Astrocyte of the spinal cord (primary cell): ENCODE data around the gene QRICH2.
"Not testable (repeated sequence)": the region's sequence is repeated elsewhere in the genome, so short reads cannot be mapped to it uniquely, and the experiment has no call there.

Experiments
- DNase-seq: peaks from one replicate; pipeline ENCODE4 v3.0.0; 2011; ENCODE audit warnings: low read depth, low spot score
- H3K4me3 ChIP-seq: 2 replicates; pipeline ENCODE4 v1.5.1; 2011; ENCODE audit warnings: low read depth, mild to moderate bottlenecking, low read length, moderate library complexity
- CTCF ChIP-seq: IDR thresholded peaks from 2 replicates; pipeline ENCODE4 v1.5.1; 2012; ENCODE audit warnings: low read depth, mild to moderate bottlenecking, low read length, inconsistent platforms
- in situ Hi-C: cut with HindIII; loops from 2 replicates; pipeline ENCODE4 v1.10.0; 2017; ENCODE audit warnings: low sequenced_read_pairs

Gene QRICH2

GRCh38 chr17:76248013-76248782, 59.9 kb downstream of the QRICH2 start:
- in situ Hi-C loops = no loop called here
- TF ChIP-seq CTCF = no peak
- DNase-seq = no peak
- no peak overlapping the region for H3K4me3 ChIP-seq

- in situ Hi-C loops = no loop called here
- DNase-seq = no peak
- no peak overlapping the region for H3K4me3 ChIP-seq
- TF ChIP-seq CTCF = no peak
Measured at GRCh38 chr17:76247304-76247703, 60.8 kb downstream of the QRICH2 start.

GRCh38 chr17:76246080-76247066, 61.7 kb downstream of the QRICH2 start:
- in situ Hi-C loops = no loop called here
- DNase-seq = peak; percentile 52
- H3K4me3 ChIP-seq = no peak overlapping the region
- no peak for TF ChIP-seq CTCF

- H3K4me3 ChIP-seq, DNase-seq, in situ Hi-C loops: not testable (repeated sequence)
Measured at GRCh38 chr17:76244721-76245120, 63.4 kb downstream of the QRICH2 start.

- DNase-seq = no peak
- TF ChIP-seq CTCF = no peak
- in situ Hi-C loops = no loop called here
- no peak overlapping the region for H3K4me3 ChIP-seq
Measured at GRCh38 chr17:76243826-76244679, 64.0 kb downstream of the QRICH2 start.

- no peak for TF ChIP-seq CTCF
- in situ Hi-C loops = no loop called here
- no peak overlapping the region for H3K4me3 ChIP-seq
- no peak for DNase-seq
Measured at GRCh38 chr17:76241691-76242255, 66.3 kb downstream of the QRICH2 start.
